Measurements from ENCODE around the gene TMEM86A. TPM values are rescaled to one million over a fixed set of nuclear protein-coding genes. Genes with fewer than 3 reads are reported as not detected.

The TMEM86A gene
- total and polyA plus RNA-seq, 2 of the 8 experiments (the other 6 are each of a cell fraction or from before 2014, with no cell fraction given): 1.5 to 1.7 TPM

GRCh38 chr11:18739685-18740084 lies 41.1 kb downstream of the TMEM86A start:
- no peak overlapping the region for H3K4me2 ChIP-seq (ENCODE audit: insufficient read depth in 1 of 2, low read depth in 2 of 2, low read length in 2 of 2)
- no peak overlapping the region for H3K4ac ChIP-seq (replicated peaks; ENCODE audit: insufficient read length, low read depth, low read length)
- DNase-seq (ENCODE audit: low read depth in 1 of 2, low spot score in 2 of 2) (no peak), FAIRE-seq (no peak)
- CTCF ChIA-PET (ENCODE audit: partially characterized antibody): interaction anchor here (1.0 to 16.4 kb wide), 6 partner anchors 9 to 35 kb away, joined by 3 to 244 read pairs (median 4); partner anchors contain the start of gene IGSF22
- WGBS, 2 experiments (ENCODE audit: extremely low coverage in 1 of 2, insufficient coverage in 1 of 2, insufficient read length in 1 of 2, insufficient replicate concordance in 2 of 2, low coverage in 1 of 2, low lambda C conversion rate in 2 of 2, missing lambda C conversion rate in 1 of 2): 71% methylated on average over 4 of the region's 4 CpGs; no CpG with 5 or more reads in 1 of the 2 experiments
- H3K36me3 ChIP-seq (ENCODE audit: control insufficient read depth in 2 of 4, insufficient read depth in 4 of 4, low read length in 3 of 4): no peaks in the 10 kb centered on the region
- H3K79me1 ChIP-seq (ENCODE audit: low read depth, low read length): no peaks in the 10 kb centered on the region
- H3K27ac ChIP-seq (ENCODE audit: low read depth, low read length): no peak overlapping the region
- no peak overlapping the region for H3K4me3 ChIP-seq (ENCODE audit: extremely low read depth in 1 of 4, insufficient read depth in 2 of 4, low read depth in 3 of 4, low read length in 4 of 4)
- H4K8ac ChIP-seq (ENCODE audit: extremely low read depth, insufficient read depth, low read length): no peak overlapping the region
- H2AFZ ChIP-seq (ENCODE audit: low read length): no peak overlapping the region
- no peaks in the 10 kb centered on the region for H3K23me2 ChIP-seq (ENCODE audit: low read depth, low read length)
- no peaks in the 10 kb centered on the region for H3K4me1 ChIP-seq (replicated peaks in 1 of 4; ENCODE audit: control insufficient read depth in 3 of 4, insufficient read depth in 4 of 4, low read length in 3 of 4)
- no peak for TF ChIP-seq KDM1A (IDR thresholded peaks at IDR 0.05; ENCODE audit: borderline replicate concordance, low read length)
- TF ChIP-seq RFX5 (IDR thresholded peaks at IDR 0.05; ENCODE audit: borderline replicate concordance, low read depth, low read length): no peak
- TF ChIP-seq TBP (IDR thresholded peaks at IDR 0.05; ENCODE audit: low read depth, low read length): no peak
- TF ChIP-seq GABPA (IDR thresholded peaks at IDR 0.05; ENCODE audit: borderline replicate concordance, insufficient read depth, low read length): no peak
- no peak overlapping the region for H3K23ac ChIP-seq (ENCODE audit: insufficient read length)
- no peaks in the 10 kb centered on the region for H3K9me3 ChIP-seq (ENCODE audit: insufficient read depth in 2 of 2, low read depth in 1 of 2, low read length in 1 of 2)
- H3K9ac ChIP-seq (replicated peaks in 1 of 4; ENCODE audit: extremely low read depth in 1 of 4, low read depth in 3 of 4, low read length in 3 of 4): no peak overlapping the region
- H3K56ac ChIP-seq (replicated peaks; ENCODE audit: insufficient read length, low read depth, low read length): no peak overlapping the region
- H4K91ac ChIP-seq (replicated peaks; ENCODE audit: insufficient read length, low read length): no peak overlapping the region
- no peak overlapping the region for H2BK120ac ChIP-seq (replicated peaks; ENCODE audit: low read depth, low read length)
- H2BK12ac ChIP-seq (ENCODE audit: low read depth, low read length): no peak overlapping the region
- POLR2A ChIA-PET (ENCODE audit: partially characterized antibody): no interaction called here
- H2AK5ac ChIP-seq (ENCODE audit: low read depth, low read length): no peak overlapping the region
- H4K5ac ChIP-seq (ENCODE audit: insufficient read length, low read depth, low read length): no peak overlapping the region
- no peak overlapping the region for H3K18ac ChIP-seq (ENCODE audit: extremely low read depth, low read length)
- H4K20me1 ChIP-seq (replicated peaks in 1 of 2; ENCODE audit: control insufficient read depth in 1 of 2, insufficient read depth in 2 of 2, low read length in 2 of 2): no peaks in the 10 kb centered on the region
- no peak overlapping the region for H2BK15ac ChIP-seq (ENCODE audit: low read length)
- no peak overlapping the region for H3K14ac ChIP-seq (ENCODE audit: insufficient read length)
- no peaks in the 10 kb centered on the region for H3K79me2 ChIP-seq (ENCODE audit: control insufficient read depth in 1 of 2, insufficient read depth in 2 of 2, low read length in 2 of 2)
- no peak overlapping the region for H2BK5ac ChIP-seq (ENCODE audit: low read depth, low read length)
- no peaks in the 10 kb centered on the region for H3K27me3 ChIP-seq (replicated peaks in 1 of 4; ENCODE audit: control insufficient read depth in 3 of 4, extremely low read depth in 1 of 4, insufficient read depth in 3 of 4, low read length in 3 of 4)
- no peak overlapping the region for H2BK20ac ChIP-seq (ENCODE audit: low read length)
